ENCODE measurements around the gene TAF11L4.
"Not testable (repeated sequence)": the region's sequence is repeated elsewhere in the genome, so short reads cannot be mapped to it uniquely, and the experiment has no call there.

The TAF11L4 gene

DNA sequence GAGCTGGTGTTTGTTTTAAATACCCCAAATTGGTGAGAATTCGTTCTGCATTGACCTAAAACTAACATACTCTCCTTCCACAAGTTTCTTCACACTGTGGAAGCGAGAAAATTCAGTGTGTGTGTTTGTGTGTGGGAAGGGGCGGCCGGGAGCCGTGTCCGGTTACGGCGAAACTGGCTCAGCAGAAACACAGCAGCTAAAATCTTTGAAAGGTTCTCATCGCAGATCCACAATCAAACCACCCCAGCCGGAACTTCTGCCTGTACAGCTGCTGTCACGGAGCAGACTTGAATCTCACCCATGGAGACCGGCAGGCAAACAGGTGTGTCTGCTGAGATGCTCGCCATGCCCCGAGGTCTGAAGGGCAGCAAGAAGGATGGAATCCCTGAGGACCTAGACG is at the start of gene TAF11L4:
TSS of gene TAF11L4 (plus strand) at position 301 of the 400 bp plus-strand sequence.
- H3K36me3 ChIP-seq (ENCODE audit: control insufficient read depth, insufficient read depth, low read length); H3K27me3 ChIP-seq (ENCODE audit: control insufficient read depth, insufficient read depth, low read length); H3K4me1 ChIP-seq (ENCODE audit: control insufficient read depth, insufficient read depth, low read length); H3K27ac ChIP-seq (ENCODE audit: low read depth, low read length); H3K4me3 ChIP-seq (ENCODE audit: low read length); H3K9ac ChIP-seq (ENCODE audit: low read length): not testable (repeated sequence)

DNA sequence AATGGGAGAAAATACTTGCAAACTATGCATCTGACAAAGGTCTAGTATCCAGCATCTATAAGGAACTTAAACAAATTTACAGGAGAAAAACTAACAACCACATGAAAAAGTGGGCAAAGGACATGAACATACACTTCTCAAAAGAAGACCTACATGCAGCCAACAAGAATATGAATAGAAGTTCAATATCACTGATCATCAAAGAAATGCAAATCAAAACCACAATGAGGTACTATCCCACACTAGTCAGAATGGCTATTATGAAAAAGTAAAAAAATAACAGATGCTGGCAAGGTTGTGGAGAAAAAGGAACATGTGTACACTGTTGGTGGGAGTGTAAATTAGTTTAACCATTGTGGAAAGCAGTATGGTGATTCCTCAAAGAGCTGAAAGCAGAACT is 46.5 kb upstream of the TAF11L4 start:
- H3K27me3 ChIP-seq (ENCODE audit: control insufficient read depth, insufficient read depth, low read length); H3K4me3 ChIP-seq (ENCODE audit: low read length); H3K27ac ChIP-seq (ENCODE audit: low read depth, low read length); H3K4me1 ChIP-seq (ENCODE audit: control insufficient read depth, insufficient read depth, low read length); H3K9ac ChIP-seq (ENCODE audit: low read length); H3K36me3 ChIP-seq (ENCODE audit: control insufficient read depth, insufficient read depth, low read length): not testable (repeated sequence)

DNA sequence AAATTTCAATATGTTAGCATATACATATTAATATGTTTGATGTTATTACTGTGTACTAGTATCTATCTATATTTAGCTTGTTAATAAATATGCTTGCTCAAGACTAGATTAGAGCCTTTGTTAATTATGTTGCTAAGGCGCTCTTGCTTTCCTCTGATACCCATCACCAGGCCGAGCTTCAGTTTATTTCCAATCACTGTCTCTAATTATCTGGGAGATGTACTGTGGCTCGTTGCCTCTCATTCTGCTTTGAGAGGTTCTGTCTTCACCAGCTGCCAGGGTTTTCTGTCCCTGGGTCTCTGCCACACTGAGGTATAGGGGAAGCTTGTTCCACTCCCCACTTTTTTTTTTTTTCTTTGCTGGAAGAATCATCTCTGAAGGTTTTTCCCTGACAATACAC is 44.6 kb upstream of the TAF11L4 start:
- H3K36me3 ChIP-seq (ENCODE audit: control insufficient read depth, insufficient read depth, low read length), result no peaks in the 10 kb centered on the region
- no peaks in the 10 kb centered on the region for H3K27me3 ChIP-seq (ENCODE audit: control insufficient read depth, insufficient read depth, low read length)
- no peak overlapping the region for H3K27ac ChIP-seq (ENCODE audit: low read depth, low read length)

GRCh38 chr5:17477573-17478265 is 43.9 kb upstream of the TAF11L4 start:
- Histone ChIP-seq H3K36me3 (ENCODE audit: control insufficient read depth, insufficient read depth, low read length) (no peaks in the 10 kb centered on the region), H3K4me1 (ENCODE audit: control insufficient read depth, insufficient read depth, low read length) (no peaks in the 10 kb centered on the region), H3K9ac (ENCODE audit: low read length) (no peak overlapping the region), H3K27ac (ENCODE audit: low read depth, low read length) (no peak overlapping the region), H3K27me3 (ENCODE audit: control insufficient read depth, insufficient read depth, low read length) (no peaks in the 10 kb centered on the region), H3K4me3 (ENCODE audit: low read length) (no peak overlapping the region)

More for the DNA sequence above, 44.6 kb upstream of the TAF11L4 start:
- H3K4me1 ChIP-seq (ENCODE audit: control insufficient read depth, insufficient read depth, low read length), result no peaks in the 10 kb centered on the region
- H3K9ac ChIP-seq (ENCODE audit: low read length), result no peak overlapping the region
- H3K4me3 ChIP-seq (ENCODE audit: low read length), result no peak overlapping the region

GRCh38 chr5:17481378-17481777 is 40.2 kb upstream of the TAF11L4 start:
- Histone ChIP-seq H3K4me1 (ENCODE audit: control insufficient read depth, insufficient read depth, low read length) (no peaks in the 10 kb centered on the region), H3K27ac (ENCODE audit: low read depth, low read length) (no peak overlapping the region), H3K9ac (ENCODE audit: low read length) (no peak overlapping the region), H3K36me3 (ENCODE audit: control insufficient read depth, insufficient read depth, low read length) (no peaks in the 10 kb centered on the region), H3K4me3 (ENCODE audit: low read length) (no peak overlapping the region), H3K27me3 (ENCODE audit: control insufficient read depth, insufficient read depth, low read length) (no peaks in the 10 kb centered on the region)

DNA sequence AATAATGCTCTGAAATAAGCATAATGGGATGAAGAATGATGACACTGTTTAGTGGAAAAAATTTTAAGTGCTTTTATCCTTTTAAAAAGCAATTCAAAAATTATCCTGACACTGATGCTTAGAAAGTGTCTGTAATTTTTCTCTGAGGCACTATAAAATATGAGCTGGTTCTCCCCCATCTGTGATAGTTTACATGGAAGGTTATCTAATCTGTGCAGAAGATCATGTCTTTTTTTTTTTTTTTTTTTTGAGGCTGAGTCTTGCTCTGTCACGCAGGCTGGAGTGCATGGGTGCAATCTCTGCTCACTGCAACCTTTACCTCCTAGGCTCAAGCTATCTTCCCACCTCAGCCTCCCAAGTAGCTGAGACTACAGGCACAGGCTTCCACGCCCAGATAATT is 38.8 kb upstream of the TAF11L4 start:
- H3K4me3 ChIP-seq (ENCODE audit: low read length), result no peak overlapping the region
- no peak overlapping the region for H3K27ac ChIP-seq (ENCODE audit: low read depth, low read length)

GRCh38 chr5:17486464-17487173 is 35.0 kb upstream of the TAF11L4 start:
- not testable (repeated sequence) for H3K27ac ChIP-seq (ENCODE audit: low read depth, low read length); H3K4me3 ChIP-seq (ENCODE audit: low read length); H3K9ac ChIP-seq (ENCODE audit: low read length); H3K27me3 ChIP-seq (ENCODE audit: control insufficient read depth, insufficient read depth, low read length); H3K4me1 ChIP-seq (ENCODE audit: control insufficient read depth, insufficient read depth, low read length); H3K36me3 ChIP-seq (ENCODE audit: control insufficient read depth, insufficient read depth, low read length)

More for the DNA sequence above, 38.8 kb upstream of the TAF11L4 start:
- Histone ChIP-seq H3K4me1 (ENCODE audit: control insufficient read depth, insufficient read depth, low read length) (no peaks in the 10 kb centered on the region), H3K27me3 (ENCODE audit: control insufficient read depth, insufficient read depth, low read length) (no peaks in the 10 kb centered on the region), H3K36me3 (ENCODE audit: control insufficient read depth, insufficient read depth, low read length) (no peaks in the 10 kb centered on the region), H3K9ac (ENCODE audit: low read length) (no peak overlapping the region)

DNA sequence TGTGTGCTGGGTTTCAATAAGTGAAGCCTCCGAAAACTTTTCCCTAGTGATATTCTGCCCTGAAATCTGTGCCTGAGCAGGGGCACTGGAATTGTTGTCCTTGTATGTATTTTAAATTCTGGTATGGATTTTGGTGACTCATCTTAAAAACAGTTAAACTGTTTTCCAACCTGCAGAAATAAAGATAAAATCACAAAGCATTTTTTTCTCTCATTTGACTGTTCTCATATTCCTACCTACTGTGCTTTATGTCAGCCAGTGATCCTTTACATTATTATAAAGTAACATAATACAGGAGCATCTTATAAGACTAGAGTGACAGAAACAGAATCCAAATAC is 34.5 kb upstream of the TAF11L4 start:
- no peak overlapping the region for H3K9ac ChIP-seq (ENCODE audit: low read length)
- H3K27me3 ChIP-seq (ENCODE audit: control insufficient read depth, insufficient read depth, low read length), result no peaks in the 10 kb centered on the region
- no peaks in the 10 kb centered on the region for H3K4me1 ChIP-seq (ENCODE audit: control insufficient read depth, insufficient read depth, low read length)
- H3K36me3 ChIP-seq (ENCODE audit: control insufficient read depth, insufficient read depth, low read length), result no peaks in the 10 kb centered on the region
- no peak overlapping the region for H3K27ac ChIP-seq (ENCODE audit: low read depth, low read length)
- no peak overlapping the region for H3K4me3 ChIP-seq (ENCODE audit: low read length)

GRCh38 chr5:17491257-17491656 is 30.3 kb upstream of the TAF11L4 start:
- H3K27ac ChIP-seq (ENCODE audit: low read depth, low read length); H3K9ac ChIP-seq (ENCODE audit: low read length); H3K36me3 ChIP-seq (ENCODE audit: control insufficient read depth, insufficient read depth, low read length); H3K27me3 ChIP-seq (ENCODE audit: control insufficient read depth, insufficient read depth, low read length); H3K4me3 ChIP-seq (ENCODE audit: low read length); H3K4me1 ChIP-seq (ENCODE audit: control insufficient read depth, insufficient read depth, low read length): not testable (repeated sequence)

GRCh38 chr5:17492770-17493169 is 28.8 kb upstream of the TAF11L4 start:
- H3K9ac ChIP-seq (ENCODE audit: low read length), result no peak overlapping the region
- no peaks in the 10 kb centered on the region for H3K36me3 ChIP-seq (ENCODE audit: control insufficient read depth, insufficient read depth, low read length)
- no peak overlapping the region for H3K4me3 ChIP-seq (ENCODE audit: low read length)
- no peak overlapping the region for H3K27ac ChIP-seq (ENCODE audit: low read depth, low read length)
- H3K27me3 ChIP-seq (ENCODE audit: control insufficient read depth, insufficient read depth, low read length), result no peaks in the 10 kb centered on the region
- no peaks in the 10 kb centered on the region for H3K4me1 ChIP-seq (ENCODE audit: control insufficient read depth, insufficient read depth, low read length)

GRCh38 chr5:17497446-17497845 is 24.2 kb upstream of the TAF11L4 start:
- Histone ChIP-seq H3K27me3 (ENCODE audit: control insufficient read depth, insufficient read depth, low read length) (no peaks in the 10 kb centered on the region), H3K36me3 (ENCODE audit: control insufficient read depth, insufficient read depth, low read length) (no peaks in the 10 kb centered on the region), H3K4me3 (ENCODE audit: low read length) (no peak overlapping the region), H3K9ac (ENCODE audit: low read length) (no peak overlapping the region), H3K27ac (ENCODE audit: low read depth, low read length) (no peak overlapping the region), H3K4me1 (ENCODE audit: control insufficient read depth, insufficient read depth, low read length) (no peaks in the 10 kb centered on the region)

DNA sequence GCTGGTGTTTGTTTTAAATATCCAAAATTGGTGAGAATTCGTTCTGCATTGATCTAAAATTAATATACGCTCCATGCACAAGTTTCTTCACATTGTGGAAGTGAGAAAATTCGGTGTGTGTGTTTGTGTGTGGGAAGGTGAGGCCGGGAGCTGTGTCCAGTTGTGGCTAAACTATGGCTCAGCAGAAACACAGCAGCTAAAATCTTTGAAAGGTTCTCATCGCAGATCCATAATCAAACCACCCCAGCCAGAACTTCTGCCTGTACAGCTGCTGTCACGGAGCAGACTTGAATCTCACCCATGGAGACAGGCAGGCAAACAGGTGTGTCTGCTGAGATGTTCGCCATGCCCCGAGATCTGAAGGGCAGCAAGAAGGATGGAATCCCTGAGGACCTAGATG is 23.7 kb upstream of the TAF11L4 start, which contains the start of gene TAF11L2:
TSS of gene TAF11L2 (plus strand) at position 301 of the 400 bp plus-strand sequence.
- H3K4me3 ChIP-seq (ENCODE audit: low read length); H3K27ac ChIP-seq (ENCODE audit: low read depth, low read length); H3K9ac ChIP-seq (ENCODE audit: low read length); H3K4me1 ChIP-seq (ENCODE audit: control insufficient read depth, insufficient read depth, low read length); H3K27me3 ChIP-seq (ENCODE audit: control insufficient read depth, insufficient read depth, low read length); H3K36me3 ChIP-seq (ENCODE audit: control insufficient read depth, insufficient read depth, low read length): not testable (repeated sequence)

- Histone ChIP-seq H3K36me3 (ENCODE audit: control insufficient read depth, insufficient read depth, low read length) (no peaks in the 10 kb centered on the region), H3K4me1 (ENCODE audit: control insufficient read depth, insufficient read depth, low read length) (no peaks in the 10 kb centered on the region), H3K27me3 (ENCODE audit: control insufficient read depth, insufficient read depth, low read length) (no peaks in the 10 kb centered on the region), H3K27ac (ENCODE audit: low read depth, low read length) (no peak overlapping the region), H3K9ac (ENCODE audit: low read length) (no peak overlapping the region), H3K4me3 (ENCODE audit: low read length) (no peak overlapping the region)
These were observed 9.8 kb upstream of the TAF11L4 start for GRCh38 chr5:17511775-17512325.

Measured in rectal smooth muscle tissue (tissue), 1 donor.